HG02642 (cell line): ENCODE measurements around the gene CDH15.

Source experiments
- ATAC-seq: cut with Tn5 transposase; IDR thresholded peaks from one replicate; pipeline ENCODE4 v1.9.1; 2021; ENCODE audit warnings: mild to moderate bottlenecking; ENCODE audit not compliant: unreplicated experiment, poor library complexity

CDH15 gene

GRCh38 chr16:89170346-89171215 lies 967 bp upstream of the CDH15 start:
- no peak for ATAC-seq

- no peak for ATAC-seq
Observed at GRCh38 chr16:89172171-89172527, 601 bp downstream of the CDH15 start.

- ATAC-seq, result no peak
Observed at GRCh38 chr16:89172528-89173173, 1.1 kb downstream of the CDH15 start.

- ATAC-seq, result no peak
Observed at GRCh38 chr16:89173174-89173921, 1.8 kb downstream of the CDH15 start.

GRCh38 chr16:89174055-89174827 lies 2.7 kb downstream of the CDH15 start:
- ATAC-seq, result no peak

GRCh38 chr16:89174877-89175276 lies 3.3 kb downstream of the CDH15 start:
- no peak for ATAC-seq

- no peak for ATAC-seq
Observed at GRCh38 chr16:89175280-89176146, 4.0 kb downstream of the CDH15 start.

GRCh38 chr16:89176147-89176690 lies 4.7 kb downstream of the CDH15 start:
- no peak for ATAC-seq

- ATAC-seq, result no peak
Observed at GRCh38 chr16:89176717-89177116, 5.2 kb downstream of the CDH15 start.

- no peak for ATAC-seq
Observed at GRCh38 chr16:89177501-89177900, 6.0 kb downstream of the CDH15 start.

- no peak for ATAC-seq
Observed at GRCh38 chr16:89178453-89179147, 7.1 kb downstream of the CDH15 start.

- ATAC-seq, result no peak
Observed at GRCh38 chr16:89179148-89179484, 7.6 kb downstream of the CDH15 start.

GRCh38 chr16:89179656-89180315 lies 8.2 kb downstream of the CDH15 start:
- ATAC-seq, result no peak

- no peak for ATAC-seq
Observed at GRCh38 chr16:89183463-89183862, 11.9 kb downstream of the CDH15 start.

- no peak for ATAC-seq
Observed at GRCh38 chr16:89183975-89184676, 12.6 kb downstream of the CDH15 start.

- ATAC-seq, result no peak
Observed at GRCh38 chr16:89184677-89184932, 13.1 kb downstream of the CDH15 start.

GRCh38 chr16:89184933-89185794 lies 13.6 kb downstream of the CDH15 start:
- no peak for ATAC-seq
